AG04449 (cell line): Measurements from ENCODE around the gene DOCK2.

Experiments
- CTCF ChIA-PET: fragments of 350-600 bp; formaldehyde crosslinking; extraction: SDS; loops from one replicate; lab custom pipeline; 2021; ENCODE audit warnings: antibody characterized with exemption; lab: Yijun Ruan, JAX
- POLR2A ChIA-PET: fragments of 400-600, 350-600 bp; formaldehyde crosslinking; extraction: SDS; loops from one replicate; lab custom pipeline; 2020; ENCODE audit warnings: antibody characterized with exemption, inconsistent platforms; lab: Yijun Ruan, JAX
- DNase-seq: peaks from one replicate; pipeline ENCODE4 v3.0.0-alpha.2; 2010; ENCODE audit warnings: low read depth, low spot score
- H3K4me3 ChIP-seq: 2 replicates; pipeline ENCODE4 v1.5.1; 2011; ENCODE audit warnings: low read depth, mild to moderate bottlenecking, control low read depth, low read length
- CTCF ChIP-seq: IDR thresholded peaks from one replicate; pipeline ENCODE4 v1.5.1; 2011; ENCODE audit warnings: mild to moderate bottlenecking, moderate library complexity, low read length, control low read depth, inconsistent platforms; ENCODE audit not compliant: insufficient read depth; ENCODE audit errors: missing control alignments

DOCK2 gene

GRCh38 chr5:170021506-170021905 is 384.4 kb downstream of the DOCK2 start:
- H3K4me3 ChIP-seq, result no peak overlapping the region
- DNase-seq, result no peak
- ChIA-PET POLR2A (no interaction called here), CTCF (no interaction called here)
- no peak for TF ChIP-seq CTCF

DNA sequence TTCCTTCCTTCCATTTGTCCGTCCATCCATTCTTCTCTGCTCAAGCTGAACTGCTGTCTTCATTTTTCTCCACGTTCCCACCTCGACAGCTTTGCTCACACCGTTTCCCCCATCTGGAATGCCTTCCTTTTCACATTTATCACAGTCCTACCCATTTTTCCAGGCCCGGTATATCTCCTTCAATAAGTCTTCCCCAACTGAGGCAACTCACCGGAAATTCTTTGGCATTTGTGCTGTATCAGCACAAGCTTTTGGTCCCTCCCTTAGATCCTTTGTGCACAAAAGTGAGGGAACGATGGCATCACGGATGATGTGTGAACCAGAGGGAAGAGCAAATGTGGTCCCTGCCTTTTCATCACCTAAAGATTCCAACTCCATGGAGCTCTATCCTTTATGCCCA is 388.8 kb downstream of the DOCK2 start:
- DNase-seq, result no peak
- ChIA-PET CTCF (no interaction called here), POLR2A (no interaction called here)
- no peak overlapping the region for H3K4me3 ChIP-seq
- TF ChIP-seq CTCF, result no peak

DNA sequence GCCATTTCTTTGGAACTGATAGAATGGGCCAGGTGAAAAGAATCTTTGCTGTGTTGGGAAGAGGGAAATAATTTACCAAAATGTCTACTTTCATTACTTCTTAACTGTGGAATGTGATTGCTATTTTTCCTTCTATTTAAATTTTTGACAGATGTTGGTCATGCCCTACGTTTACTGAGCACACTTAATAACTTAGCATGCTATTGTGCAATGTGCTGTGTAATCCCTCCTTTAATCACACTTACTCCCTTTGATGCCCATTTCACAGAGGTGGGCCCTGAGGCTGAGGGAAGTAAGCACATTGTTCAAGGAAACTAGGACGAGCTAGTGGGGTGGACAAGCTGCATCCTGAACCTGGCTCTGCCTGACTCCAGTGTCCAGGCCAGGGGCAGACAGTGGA is 391.0 kb downstream of the DOCK2 start:
- ChIA-PET CTCF (interaction anchor here (1.3 to 1.6 kb wide), 4 partner anchors 43 to 156 kb away, joined by 3 to 7 read pairs (median 4); no protein-coding TSS in a partner anchor), POLR2A (no interaction called here)
- no peak for DNase-seq
- no peak overlapping the region for H3K4me3 ChIP-seq
- no peak for TF ChIP-seq CTCF

GRCh38 chr5:170034231-170034630 is 397.2 kb downstream of the DOCK2 start:
- CTCF ChIA-PET, result interaction anchor here (0.8 kb wide), 1 partner anchor 36 kb away, joined by 3 read pairs; no protein-coding TSS in a partner anchor
- POLR2A ChIA-PET, result no interaction called here
- H3K4me3 ChIP-seq, result no peak overlapping the region
- no peak for TF ChIP-seq CTCF
- DNase-seq, result no peak

DNA sequence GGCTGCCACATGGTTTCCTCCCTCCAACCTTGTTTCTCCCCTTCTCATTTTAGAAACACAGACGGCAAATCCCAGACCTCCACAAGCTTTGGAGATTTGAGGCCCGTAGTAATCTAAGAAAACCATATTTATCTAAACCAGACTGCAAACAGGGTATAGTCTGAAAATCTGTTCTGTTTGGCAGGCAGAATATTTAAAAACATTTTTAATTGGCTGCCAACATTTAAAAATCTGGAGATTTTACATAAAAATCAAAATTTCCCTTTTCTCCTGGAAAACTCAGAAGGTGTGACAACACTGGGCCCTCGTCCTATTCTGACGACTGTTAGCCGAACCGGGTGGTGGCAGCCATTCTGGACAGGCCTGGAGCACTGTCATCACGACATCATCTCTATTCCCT is 401.2 kb downstream of the DOCK2 start:
- no peak overlapping the region for H3K4me3 ChIP-seq
- no peak for TF ChIP-seq CTCF
- no peak for DNase-seq
- ChIA-PET CTCF (interaction anchor here (1.0 kb wide), 1 partner anchor 33 kb away, joined by 3 read pairs; no protein-coding TSS in a partner anchor), POLR2A (no interaction called here)

GRCh38 chr5:170039830-170040229 is 402.8 kb downstream of the DOCK2 start:
- no peak for TF ChIP-seq CTCF
- no peak for DNase-seq
- no peak overlapping the region for H3K4me3 ChIP-seq
- CTCF ChIA-PET, result no interaction called here
- POLR2A ChIA-PET, result no interaction called here
